ENCODE data around the gene MYO16.

DNA sequence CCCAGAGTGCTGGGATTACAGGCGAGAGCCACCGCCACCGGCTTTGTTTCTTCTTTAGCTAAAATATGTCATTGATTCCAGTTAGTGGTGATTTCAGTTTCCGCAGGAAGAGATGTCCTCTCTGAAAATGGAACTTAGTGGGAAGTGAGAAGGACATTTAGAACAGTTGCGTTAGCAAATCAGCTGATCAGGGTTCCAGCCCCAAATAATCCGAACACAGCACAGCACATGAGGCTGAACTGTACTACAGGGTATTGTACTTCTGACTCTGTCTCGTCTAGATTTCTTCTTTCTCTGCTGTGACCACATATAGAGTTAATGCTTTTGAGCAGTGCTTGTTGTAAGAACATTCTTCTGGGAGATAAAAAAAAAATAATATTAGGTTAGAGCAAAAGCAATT lies 314.4 kb downstream of the MYO16 start:
- TF ChIP-seq CTCF (IDR thresholded peaks at IDR 0.05) (no peak), POLR2A (IDR thresholded peaks at IDR 0.05) (no peak)
